LoVo (cell line): ENCODE data around the gene HNRNPL.
A peak's percentile ranks its signal among the peaks of the same experiment; 100 is the strongest.
"Not testable (repeated sequence)": the region's sequence is repeated elsewhere in the genome, so short reads cannot be mapped to it uniquely, and the experiment has no call there.

Experiments
- DNase-seq: peaks from one replicate; pipeline ENCODE4 v3.0.0-alpha.2; 2016; ENCODE audit warnings: low spot score

The HNRNPL gene

GRCh38 chr19:38829203-38829602, 20.6 kb downstream of the HNRNPL start:
- DNase-seq = not testable (repeated sequence)

- no peak for DNase-seq
These were observed 22.8 kb downstream of the HNRNPL start for GRCh38 chr19:38826856-38827551.

DNA sequence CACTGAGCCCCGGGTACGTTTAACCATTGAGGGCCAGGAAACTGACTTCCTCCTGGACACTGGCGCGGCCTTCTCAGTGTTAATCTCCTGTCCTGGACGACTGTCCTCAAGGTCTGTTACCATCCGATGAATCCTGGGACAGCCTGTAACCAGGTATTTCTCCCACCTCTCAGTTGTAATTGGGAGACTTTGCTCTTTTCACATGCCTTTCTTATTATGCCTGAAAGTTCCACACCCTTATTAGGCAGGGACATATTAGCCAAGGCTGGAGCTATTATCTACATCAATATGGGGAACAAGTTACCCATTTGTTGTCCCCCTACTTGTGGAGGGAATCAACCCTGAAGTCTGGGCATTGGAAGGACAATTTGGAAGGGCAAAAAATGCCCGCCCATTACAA, 23.9 kb downstream of the HNRNPL start:
- not testable (repeated sequence) for DNase-seq

DNA sequence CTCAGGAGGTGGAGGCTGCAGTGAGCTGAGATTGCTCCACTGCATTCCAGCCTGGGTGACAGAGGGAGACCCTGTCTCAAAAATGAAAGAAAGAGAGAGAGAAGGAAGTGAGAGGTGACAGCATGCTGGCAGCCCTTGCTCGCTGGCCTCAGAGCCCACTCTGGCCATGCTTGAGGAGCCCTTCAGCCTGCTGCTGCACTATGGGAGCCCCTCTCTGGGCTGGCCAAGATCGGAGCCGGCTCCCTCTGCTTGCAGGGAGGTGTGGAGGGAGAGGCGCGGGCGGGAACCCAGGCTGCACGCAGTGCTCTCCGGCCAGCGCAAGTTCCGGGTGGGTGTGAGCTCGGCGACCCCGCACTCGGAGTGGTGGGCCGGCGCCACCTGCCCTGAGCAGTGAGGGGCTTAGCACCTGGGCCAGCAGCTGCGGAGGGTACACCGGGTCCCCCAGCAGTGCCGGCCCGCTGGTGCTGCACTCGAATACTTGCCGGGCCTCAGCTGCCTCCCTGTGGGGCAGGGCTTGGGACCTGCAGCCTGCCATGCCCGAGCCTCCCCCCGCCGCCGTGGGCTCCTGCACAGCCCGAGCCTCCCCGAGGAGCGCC, 28.5 kb downstream of the HNRNPL start:
- not testable (repeated sequence) for DNase-seq

DNA sequence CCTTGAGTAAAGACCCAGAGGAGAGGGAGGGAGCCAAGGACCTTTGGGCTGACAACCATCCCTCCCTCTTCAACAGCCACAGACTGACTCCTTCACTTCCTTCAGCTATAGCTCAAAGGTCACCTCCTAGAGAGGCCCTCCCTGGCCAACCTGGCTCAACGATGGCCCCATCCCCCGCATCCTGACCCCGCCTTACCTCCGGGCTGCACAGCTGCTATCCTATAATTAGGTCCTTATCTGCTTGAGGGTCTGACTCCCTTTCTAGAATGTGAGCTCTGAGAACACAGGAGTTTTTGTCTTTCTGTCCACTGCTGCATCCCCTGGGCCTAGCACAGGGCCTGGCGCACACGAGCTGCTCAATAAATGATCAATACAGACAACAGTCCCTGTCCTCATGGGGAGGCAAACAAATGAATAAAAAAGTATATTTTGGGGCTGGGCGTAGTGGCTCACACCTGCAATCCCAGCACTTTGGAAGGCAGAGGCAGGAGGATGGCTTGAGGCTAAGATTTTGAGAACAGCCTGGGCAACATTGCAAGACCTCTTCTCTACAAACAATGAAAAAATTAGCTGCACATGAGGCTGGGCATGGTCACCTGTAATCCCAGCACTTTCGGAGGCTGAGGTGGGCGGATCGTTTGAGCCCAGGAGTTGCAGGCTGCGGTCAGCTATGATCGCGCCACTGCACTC, 30.4 kb downstream of the HNRNPL start:
- peak; percentile 58 for DNase-seq

- DNase-seq = no peak
These were observed 32.7 kb downstream of the HNRNPL start for GRCh38 chr19:38817081-38817480.

GRCh38 chr19:38816131-38816750, 33.5 kb downstream of the HNRNPL start:
- DNase-seq = no peak

DNA sequence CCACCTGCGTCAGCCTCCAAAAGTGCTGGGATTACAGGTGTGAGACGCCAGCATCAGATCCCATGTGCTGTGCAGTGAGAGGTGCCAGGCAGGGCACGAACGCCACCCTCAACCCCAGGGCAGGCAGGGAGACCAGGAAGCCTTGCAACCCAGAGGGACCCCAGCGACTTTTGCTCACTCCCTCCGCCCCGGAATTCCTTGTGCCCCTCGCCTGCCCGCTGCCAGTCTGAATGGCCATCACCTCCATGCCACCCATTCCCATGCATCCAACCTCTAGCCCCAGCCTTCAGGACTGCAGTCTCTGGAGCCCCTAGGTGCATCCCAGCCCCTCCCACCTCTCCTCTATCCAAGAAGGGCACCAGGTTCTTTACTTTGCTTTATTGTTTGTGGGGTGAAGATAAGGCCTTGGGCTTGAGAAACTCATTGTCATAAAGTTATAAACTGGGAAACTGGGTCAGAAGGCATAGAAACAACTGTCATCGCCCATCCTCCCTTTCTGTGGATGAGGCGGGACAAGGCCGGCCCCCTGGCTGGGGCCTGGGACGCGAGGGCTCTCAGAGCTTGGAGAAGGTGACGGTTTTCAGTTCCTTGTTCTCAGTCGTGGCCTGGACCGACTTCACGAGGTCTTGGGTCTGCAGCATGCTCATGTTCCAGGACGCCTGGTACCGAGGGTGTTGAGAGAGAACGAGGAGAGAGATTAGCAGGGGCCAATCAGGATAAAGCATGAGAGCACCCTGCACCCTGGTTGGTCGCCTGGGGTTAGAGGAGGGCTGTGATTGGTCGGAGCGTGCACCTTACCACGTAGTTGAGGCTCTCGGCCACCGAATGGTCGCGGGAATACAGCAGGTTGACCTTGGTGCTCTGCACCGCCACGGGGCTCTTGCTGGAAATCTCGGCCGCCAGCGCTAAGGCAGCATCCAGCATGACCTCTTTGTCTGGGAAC, 34.5 kb downstream of the HNRNPL start:
- no peak for DNase-seq

DNA sequence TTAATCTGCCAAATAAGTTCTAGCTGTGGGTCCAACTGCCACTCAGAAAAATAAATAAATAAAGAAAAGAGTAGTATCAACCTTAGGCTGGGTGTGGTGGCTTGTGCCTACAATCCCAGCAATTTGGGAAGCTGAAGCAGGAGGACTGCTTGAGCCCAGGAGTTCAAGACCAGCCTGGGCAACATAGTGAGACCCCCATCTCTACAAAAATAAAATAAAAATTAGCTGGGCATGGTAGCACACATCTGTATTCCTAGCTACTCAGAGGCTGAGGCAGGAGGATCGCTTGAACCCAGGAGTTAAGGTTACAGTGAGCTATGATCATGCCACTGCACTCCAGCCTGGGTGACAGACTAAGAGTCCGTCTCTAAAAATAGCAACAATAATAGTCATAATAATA, 35.9 kb downstream of the HNRNPL start:
- DNase-seq = not testable (repeated sequence)

- no peak for DNase-seq
These were observed 36.5 kb downstream of the HNRNPL start for GRCh38 chr19:38813323-38813722.

DNA sequence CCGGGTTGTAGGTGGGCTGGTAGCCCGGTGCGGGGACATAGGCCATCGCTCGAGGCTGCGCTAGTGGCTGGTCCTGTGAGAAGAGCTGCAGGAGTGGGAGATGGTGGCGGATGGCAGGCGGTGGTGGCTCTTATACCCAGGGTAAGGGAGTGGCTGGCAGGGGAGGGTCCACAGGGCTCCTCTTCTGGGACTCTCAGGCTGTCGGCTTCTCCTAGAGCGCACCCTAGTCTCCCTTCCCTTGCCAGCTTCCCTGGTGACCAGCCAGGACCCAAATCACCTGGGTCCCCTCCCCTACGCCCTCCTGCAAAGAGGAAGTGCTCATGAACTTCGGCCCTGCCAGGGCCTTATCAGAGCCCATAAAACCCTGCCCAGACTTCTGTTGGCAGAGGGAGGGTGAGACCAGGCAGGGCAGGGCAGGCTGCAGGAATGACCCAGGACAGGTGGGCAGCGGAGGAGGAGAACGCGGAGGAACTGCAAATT, 36.9 kb downstream of the HNRNPL start, which contains the start of gene LGALS4:
LGALS4 (minus strand) TSS at position 105 of the 480 bp plus-strand sequence; CDS start at position 46, 59 bp downstream.
- DNase-seq = peak; percentile 85

DNA sequence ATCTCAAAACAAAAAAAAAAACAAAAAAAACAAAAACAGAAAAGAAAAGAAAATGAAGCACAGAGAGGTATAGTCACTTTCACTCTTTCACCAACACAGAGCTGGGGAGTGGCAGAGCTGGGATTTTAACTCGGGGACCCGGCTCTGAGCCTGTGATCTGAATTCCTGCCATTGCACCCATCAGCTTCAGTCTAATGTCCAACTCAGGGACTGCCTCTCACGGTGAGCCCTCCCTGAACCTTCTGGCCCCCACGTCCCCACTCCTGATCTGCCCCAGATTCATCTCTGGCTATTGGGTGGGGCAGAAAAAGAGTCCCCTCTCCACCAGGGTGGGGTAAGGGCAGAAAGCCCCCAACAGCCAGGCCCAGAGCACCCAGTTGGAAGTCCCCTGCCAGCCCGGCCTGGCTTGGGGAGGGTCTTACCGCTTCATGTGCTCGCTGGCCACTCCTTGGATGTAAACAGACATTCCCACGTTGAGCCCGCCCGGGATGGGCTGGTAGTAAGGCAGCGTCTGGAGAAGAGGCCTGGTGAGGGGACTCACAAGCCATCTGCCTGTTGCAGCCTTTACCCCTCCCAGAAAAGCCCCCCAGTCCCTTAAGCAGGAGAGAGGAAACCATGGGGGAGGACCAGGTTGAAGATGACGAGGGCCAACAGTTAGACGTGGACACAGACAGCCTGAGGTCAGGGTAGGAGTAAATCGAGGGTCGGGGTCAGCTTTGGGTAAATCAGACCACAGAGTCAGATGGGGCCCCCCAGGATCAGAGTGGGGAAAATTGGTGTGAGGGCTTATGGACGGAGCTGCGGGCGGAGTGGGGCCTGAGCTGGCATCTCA, 37.6 kb downstream of the HNRNPL start:
- DNase-seq = no peak

GRCh38 chr19:38809592-38810252, 40.1 kb downstream of the HNRNPL start:
- DNase-seq = no peak

GRCh38 chr19:38808741-38809140, 41.0 kb downstream of the HNRNPL start:
- no peak for DNase-seq

DNA sequence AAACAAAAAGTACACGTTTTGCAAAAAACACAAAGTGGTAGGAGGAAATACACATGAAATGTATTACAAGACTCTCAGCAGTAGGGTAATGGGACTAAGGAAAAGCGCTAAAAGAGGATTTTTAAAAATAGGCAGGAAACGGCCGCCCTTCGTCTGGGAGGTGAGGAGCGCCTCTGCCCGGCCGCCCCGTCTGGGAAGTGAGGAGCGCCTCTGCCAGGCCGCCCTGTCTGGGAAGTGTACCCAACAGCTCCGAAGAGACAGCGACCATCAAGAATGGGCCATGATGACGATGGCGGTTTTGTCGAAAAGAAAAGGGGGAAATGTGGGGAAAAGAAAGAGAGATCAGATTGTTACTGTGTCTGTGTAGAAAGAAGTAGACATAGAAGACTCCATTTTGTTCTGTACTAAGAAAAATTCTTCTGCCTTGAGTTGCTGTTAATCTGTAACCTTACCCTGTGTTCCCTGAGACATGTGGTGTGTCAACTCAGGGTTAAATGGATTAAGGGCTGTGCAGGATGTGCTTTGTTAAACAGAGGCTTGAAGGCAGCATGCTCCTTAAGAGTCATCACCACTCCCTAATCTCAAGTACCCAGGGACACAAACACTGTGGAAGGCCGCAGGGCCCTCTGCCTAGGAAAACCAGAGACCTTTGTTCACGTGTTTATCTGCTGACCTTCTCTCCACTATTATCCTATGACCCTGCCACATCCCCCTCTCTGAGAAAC, 42.2 kb downstream of the HNRNPL start:
- not testable (repeated sequence) for DNase-seq

DNA sequence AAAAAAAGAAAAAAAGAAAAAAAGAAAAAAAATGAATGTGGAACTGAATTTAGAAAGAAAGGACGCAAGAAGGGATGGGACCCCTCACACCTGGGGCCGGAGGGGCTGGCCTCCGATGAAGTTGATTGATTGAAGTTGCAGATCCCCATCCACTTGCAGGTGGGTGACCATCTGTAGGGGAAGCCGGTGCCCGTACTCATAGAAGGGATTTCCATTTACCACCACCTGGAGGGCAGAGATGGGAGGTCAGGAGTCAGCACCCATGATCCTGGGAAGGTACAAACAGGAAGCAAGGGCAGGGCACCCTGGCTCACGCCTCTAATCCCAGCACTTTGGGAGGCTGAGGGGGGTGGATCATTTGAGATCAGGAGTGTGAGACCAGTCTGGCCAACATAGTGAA, 43.4 kb downstream of the HNRNPL start:
- DNase-seq = no peak

DNA sequence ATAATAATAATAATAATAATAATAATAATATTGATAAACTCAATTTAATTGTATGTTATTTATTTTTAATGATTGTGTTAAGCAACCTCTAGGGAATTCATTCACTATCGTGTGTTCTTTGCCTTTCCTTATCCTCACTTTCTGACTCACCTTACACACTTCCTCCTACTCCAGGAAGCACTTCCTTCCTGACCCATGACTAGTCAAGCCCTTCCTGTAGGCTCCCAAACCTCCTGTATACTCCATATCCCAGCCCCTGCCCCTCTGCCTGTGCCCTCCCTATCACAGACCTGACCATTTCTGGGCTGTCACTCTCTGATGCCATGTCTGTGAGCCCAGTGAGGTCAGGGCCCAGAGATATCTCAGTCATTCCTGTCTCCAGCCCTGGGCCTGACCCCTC, 44.6 kb downstream of the HNRNPL start:
- no peak for DNase-seq

- no peak for DNase-seq
These were observed 46.2 kb downstream of the HNRNPL start for GRCh38 chr19:38803543-38803942.
